HG03095 (cell line): Measurements from ENCODE around the gene MYRFL.
A peak's percentile ranks its signal among the peaks of the same experiment; 100 is the strongest.
"Not testable (repeated sequence)": the region's sequence is repeated elsewhere in the genome, so short reads cannot be mapped to it uniquely, and the experiment has no call there.

Experiments used
- ATAC-seq: cut with Tn5 transposase; IDR thresholded peaks from one replicate; pipeline ENCODE4 v1.9.1; 2021; ENCODE audit warnings: moderate library complexity; ENCODE audit not compliant: unreplicated experiment

The MYRFL gene

GRCh38 chr12:69840727-69841126, 15.7 kb downstream of the MYRFL start:
- ATAC-seq: no peak

GRCh38 chr12:69843608-69844007, 18.6 kb downstream of the MYRFL start:
- no peak for ATAC-seq

DNA sequence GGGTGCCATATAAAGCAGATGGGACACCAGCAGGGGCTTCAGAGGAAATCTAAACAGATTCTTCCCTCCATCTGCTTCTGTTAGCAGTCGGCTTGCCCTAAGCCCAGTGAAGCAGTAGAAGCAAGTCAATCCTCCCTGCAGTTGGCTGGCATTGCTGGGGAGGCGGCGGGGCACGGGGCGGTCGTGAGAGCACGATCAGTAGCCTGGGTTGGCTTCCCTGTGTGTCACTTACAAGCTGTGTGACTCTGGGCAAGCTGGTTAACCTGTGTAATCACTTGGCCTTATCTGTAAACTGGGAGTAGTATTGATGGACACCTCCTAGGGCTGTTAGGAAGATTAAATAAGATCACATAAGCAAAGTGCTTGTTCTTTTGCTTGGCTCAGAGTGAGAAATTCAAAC, 19.4 kb downstream of the MYRFL start:
- no peak for ATAC-seq

GRCh38 chr12:69844836-69845235, 19.8 kb downstream of the MYRFL start:
- no peak for ATAC-seq

- ATAC-seq: no peak
Measured at GRCh38 chr12:69846976-69847375, 21.9 kb downstream of the MYRFL start.

DNA sequence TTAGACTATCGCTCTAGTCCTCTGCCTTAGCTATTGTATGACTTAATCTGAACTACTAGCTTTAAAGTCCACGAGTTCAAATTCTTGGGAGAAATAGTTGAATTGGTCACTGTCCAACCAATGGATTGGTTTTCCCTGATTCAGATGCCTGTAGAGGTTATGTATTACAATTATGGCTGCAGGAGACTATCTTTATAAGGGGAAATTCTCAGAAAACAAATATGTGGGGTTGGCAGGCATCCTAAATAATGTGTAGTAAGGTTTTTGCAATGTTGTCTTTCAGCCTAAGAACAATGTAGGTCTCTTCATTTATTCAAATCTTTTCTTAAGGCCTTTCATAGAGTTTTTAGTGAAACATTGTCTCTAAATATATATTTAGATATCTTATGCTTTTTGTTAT, 26.9 kb downstream of the MYRFL start:
- no peak for ATAC-seq

- ATAC-seq: not testable (repeated sequence)
Measured at GRCh38 chr12:69853176-69853961, 28.3 kb downstream of the MYRFL start.

- no peak for ATAC-seq
Measured at GRCh38 chr12:69866698-69867097, 41.7 kb downstream of the MYRFL start.

- ATAC-seq: no peak
Measured at GRCh38 chr12:69868695-69869094, 43.7 kb downstream of the MYRFL start.

DNA sequence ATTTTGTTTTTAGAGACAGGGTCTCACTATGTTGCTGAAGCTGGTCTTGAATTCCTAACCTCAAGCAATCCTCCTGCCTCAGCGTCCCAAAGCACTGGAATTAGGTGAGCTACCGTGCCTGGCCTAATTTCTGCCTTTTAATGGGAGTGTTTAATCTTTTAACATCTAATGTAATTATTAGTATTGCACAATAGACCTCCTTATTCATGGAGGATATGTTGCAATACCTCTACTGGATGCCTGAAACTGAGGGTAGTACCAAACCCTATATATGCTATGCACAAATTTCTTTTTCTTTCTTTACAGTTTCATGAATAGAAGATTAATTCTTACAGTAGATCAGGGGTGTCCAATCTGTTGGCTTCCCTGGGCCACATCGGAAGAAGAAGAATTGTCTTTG, 47.8 kb downstream of the MYRFL start:
- ATAC-seq: no peak

GRCh38 chr12:69873429-69873828, 48.4 kb downstream of the MYRFL start:
- ATAC-seq: no peak

DNA sequence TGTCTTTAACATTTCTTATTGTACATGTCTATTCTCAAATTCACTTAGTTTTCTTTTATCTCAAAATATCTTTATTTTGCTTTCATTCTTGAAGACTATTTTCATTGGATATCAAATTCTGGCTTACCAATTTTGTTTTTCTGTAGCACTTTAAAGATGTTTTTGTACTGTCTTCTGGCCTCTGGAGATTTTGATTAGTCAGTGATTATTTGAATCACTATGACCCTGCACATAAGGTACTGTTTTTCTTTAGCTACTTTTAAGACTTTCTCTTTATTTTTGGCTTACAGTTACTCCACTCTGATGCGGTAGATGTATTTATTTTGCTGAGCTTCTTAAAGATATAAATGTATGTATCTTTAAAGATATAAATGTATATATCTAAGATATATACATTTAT, 49.6 kb downstream of the MYRFL start:
- no peak for ATAC-seq

- no peak for ATAC-seq
Measured at GRCh38 chr12:69875416-69875935, 50.4 kb downstream of the MYRFL start.

- peak; percentile 92 for ATAC-seq
Measured at GRCh38 chr12:69879007-69879960, 54.3 kb downstream of the MYRFL start.

DNA sequence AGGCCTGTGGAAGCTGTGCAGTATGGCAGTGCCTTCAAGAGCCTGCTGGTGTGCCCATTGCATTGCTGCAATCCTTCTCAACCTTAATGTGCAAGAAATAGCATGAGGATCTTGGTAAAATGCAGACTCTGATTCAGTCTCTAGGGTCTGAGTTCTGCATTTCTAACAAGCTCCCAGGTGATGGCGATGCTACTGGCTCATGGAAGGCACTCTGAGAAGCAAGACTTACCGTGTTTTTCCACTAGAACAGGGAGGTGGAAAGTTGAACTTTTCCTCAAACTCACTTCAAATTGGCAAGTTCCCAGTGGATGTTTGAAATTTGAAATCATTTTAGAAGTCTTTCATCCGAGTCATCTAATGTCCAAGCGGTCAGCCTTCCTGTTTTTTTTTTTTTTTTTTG, 55.5 kb downstream of the MYRFL start:
- no peak for ATAC-seq

- ATAC-seq: no peak
Measured at GRCh38 chr12:69881771-69882170, 56.7 kb downstream of the MYRFL start.

- no peak for ATAC-seq
Measured at GRCh38 chr12:69884386-69884785, 59.4 kb downstream of the MYRFL start.

GRCh38 chr12:69885658-69886057, 60.6 kb downstream of the MYRFL start:
- ATAC-seq: no peak

- no peak for ATAC-seq
Measured at GRCh38 chr12:69886109-69886508, 61.1 kb downstream of the MYRFL start.

- ATAC-seq: no peak
Measured at GRCh38 chr12:69886715-69887114, 61.7 kb downstream of the MYRFL start.

- ATAC-seq: no peak
Measured at GRCh38 chr12:69888901-69889300, 63.9 kb downstream of the MYRFL start.
